Hypothalamus (tissue), 51 donors: ENCODE data around the gene TTC21A.
A peak's percentile ranks its signal among the peaks of the same experiment; 100 is the strongest.

Experiments
- DNase-seq, 51 donors: peaks; one replicate each; lab custom pipeline; 2025; lab: John Stamatoyannopoulos, UW

The TTC21A gene

DNA sequence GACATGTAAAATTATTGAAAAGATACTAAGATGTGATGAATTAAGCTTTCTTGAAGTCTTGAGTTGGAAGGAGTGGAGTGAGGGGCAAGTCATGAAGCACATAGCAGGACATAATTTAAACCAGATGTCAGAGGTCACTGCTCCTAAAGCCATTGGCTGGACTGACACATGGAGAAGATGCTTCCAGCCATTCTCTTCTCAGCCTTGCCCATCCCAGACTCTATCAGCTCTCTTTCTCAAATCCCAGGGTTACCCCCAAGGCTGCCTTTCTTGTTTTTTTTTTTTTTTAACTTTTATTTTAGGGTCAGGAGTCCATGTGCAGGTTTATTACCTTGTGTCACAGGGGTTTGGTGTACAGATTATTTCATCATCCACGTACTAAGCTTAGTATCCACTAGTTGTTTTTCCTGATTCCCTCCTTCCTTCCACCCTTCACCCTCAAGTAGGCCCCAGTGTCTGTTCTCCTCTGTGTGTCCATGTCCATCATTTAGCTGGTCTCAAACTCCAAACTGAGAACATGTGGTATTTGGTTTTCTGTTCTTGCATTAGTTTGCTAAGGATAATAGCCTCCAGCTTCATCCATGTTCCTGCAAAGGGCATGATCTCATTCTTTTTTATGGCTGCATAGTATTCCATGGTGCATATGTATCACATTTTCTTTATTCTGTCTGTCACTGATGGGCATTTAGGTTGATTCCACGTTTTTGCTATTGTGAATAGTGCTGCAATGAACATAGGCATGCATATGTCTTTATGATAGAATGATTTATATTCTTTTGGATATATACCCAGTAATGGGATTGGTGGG lies 66.0 kb downstream of the TTC21A start:
- DNase-seq = no peak

DNA sequence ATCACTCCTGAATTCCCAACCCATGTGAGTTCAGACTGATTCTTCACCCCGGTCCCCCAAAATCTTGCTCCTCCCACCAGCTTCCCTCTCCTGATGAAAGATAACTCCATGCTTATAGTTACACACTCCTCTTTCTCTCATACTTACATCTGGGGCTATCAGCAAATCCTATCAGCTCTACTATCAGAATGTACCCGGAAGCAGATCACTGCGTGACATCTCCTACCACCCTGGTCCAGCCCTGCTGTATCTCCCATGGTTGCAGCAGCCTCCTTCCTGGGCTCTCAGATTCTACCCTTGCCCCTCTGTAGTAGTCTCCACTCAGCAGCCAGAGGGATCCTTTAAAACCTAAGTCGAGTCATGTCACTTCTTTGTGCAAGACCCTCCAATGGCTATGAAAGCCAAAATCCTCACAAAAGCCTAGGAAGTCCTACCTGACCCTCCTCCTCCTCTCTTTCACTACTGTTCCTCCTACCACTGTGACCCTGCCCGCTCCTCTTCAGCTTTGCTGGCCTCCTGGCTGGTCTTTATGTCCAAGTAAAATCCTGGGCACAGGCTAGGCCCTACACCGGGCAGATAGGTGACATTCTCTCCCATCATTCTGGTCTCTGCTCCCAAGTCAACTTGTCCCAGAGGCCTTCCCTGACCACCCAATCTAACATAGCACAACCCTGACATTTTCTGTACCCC lies 68.7 kb downstream of the TTC21A start:
- DNase-seq = no peak

DNA sequence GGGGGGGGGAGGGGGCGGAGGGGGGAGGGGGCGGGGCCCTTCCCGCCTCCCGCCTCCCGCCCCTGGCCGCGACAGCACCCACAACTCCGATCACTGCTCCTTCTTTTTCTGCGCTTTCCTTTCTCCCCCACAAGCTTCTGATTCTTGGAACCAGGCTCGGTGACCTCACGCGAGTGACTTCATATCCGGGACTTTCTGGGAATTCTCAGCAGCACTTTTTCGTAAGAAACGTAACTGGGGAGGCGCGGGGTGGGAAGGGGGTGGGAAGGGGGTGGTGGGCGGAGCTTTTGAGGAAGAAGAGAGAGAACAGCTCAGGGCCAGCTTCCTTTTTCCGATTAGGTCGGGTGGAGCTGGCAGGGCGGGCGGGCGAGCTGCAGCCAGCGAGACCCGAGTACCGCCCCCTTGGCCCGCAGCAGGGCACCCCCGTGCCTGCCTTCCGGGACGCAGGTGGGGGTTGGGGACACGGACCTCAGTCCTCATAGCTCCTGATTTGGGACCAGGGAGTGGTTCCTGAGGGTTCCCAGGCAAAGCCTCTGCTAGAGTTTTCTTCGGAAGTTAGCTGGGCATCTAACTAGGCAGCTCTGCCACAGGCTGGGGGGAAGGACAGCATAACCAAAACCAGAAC lies 70.3 kb downstream of the TTC21A start:
- DNase-seq = peak in 50 of 51 donors; percentile 15 to 93 (median 70)

DNA sequence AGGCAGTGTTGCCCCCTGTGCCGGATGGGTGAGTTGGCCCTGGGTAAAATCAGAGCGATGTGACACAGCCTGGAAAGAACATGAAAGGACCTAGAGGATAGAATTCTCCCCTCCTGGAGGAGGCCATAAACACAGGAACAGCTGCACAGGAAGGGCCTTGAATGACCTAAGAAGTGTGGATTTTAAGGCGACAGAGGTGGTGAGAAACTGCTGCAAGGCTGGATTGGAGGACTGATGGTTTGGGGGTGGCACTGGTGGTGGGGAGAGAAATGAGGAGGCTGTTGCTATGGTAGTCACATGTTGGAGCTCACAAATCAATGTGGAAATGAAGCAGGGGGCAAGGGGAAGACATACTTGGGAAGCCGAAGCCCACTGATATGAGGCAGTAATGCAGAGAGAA lies 71.1 kb downstream of the TTC21A start:
- no peak for DNase-seq

DNA sequence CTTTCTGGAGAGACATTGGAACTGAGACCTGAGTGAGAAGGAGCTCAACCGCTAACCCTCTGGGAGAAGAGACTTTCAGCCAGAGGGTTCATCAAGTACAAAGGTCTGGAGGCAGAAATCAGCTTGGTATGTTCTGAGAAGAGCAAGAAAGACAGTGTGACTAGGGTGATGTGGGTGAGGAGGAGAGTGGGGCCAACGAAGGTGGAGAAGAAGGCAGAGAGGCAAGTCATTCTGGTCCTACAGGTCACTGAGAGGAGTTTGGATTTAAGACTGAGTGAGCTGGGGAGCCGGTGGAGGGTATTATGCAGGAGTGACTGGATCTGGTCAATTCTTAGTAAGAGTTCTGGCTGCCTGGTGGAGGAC lies 72.7 kb downstream of the TTC21A start:
- no peak for DNase-seq

DNA sequence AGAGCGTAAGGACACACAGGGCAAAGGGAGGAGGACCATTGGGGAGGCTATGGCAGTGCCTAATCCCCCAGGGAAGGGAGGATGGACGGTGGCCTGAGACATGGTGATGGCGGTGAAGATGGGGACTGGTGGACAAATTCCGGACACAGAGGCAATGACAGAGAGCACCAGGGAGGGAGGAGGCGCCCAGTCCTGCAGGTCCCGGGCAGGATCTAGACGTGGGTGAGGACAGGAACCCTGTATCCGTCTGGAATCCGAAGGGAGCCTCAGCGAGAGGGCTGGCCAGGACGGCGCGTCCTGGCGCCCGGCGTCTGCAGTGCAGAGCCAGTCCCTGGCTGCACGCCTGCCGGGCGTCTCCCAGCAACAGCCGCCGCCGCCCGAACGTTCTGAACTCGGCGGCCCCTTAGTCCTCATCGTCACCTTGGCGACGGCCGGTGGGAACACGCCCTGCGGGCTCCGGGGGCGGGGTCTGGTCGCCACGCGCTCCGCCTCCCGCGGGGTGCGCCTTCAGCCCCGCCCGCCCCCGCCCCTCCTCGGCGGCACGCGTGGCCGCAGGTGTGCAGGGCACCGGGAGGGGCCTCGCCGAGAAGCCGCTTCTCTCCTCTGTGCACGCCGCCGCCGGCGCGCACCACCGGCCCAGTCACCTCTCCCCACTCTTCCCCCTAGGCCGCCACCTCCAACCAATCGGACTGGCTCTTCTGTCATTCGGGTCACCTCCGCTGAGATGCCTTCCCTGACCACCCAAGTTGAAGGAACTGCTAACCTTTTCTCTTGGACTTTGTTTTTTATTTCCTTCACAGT lies 73.3 kb downstream of the TTC21A start:
- DNase-seq = peak in 43 of 51 donors; percentile 21 to 91 (median 73)

DNA sequence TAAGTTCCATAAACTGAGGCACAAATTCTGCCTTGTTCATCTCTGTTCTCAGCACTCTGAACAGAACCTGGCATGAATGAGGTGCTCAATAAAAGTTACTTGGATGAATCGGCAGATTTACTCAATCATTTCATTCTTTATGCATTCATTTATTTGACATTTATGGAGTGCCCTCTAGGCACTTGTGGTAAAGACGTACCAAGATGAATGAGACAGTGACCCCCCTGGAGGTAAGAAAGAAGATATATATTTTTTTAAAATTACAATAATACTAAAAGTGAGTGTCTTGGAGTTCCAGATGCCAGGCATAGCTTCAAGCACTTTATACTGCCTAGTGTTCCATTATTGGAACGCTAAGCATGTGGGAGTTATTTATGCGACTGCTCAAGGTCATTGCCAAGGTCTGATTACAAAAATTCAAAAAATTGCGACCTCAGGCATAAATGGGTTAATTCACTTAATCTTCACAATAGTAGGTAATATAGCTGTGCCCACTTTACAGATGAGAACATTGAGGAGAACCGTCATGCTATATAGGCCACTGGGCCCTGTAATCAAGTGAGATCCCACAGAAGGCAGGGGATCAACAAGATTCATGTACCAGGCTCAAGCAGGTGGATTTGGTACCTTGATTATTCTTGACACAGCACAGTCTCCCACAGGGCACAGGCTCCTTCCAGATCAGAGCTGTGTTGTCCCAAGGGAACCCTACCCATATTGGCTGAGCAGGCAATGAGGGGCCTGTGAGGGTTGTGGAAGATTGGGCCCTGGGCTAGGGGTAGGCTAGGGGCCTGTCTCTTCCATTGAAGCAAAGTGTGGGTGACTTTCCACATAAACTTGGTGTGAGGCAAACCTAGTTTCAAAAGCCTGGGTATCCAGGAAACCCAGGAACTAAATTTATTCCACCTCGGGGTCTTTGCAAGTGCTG lies 74.2 kb downstream of the TTC21A start:
- DNase-seq = no peak

DNA sequence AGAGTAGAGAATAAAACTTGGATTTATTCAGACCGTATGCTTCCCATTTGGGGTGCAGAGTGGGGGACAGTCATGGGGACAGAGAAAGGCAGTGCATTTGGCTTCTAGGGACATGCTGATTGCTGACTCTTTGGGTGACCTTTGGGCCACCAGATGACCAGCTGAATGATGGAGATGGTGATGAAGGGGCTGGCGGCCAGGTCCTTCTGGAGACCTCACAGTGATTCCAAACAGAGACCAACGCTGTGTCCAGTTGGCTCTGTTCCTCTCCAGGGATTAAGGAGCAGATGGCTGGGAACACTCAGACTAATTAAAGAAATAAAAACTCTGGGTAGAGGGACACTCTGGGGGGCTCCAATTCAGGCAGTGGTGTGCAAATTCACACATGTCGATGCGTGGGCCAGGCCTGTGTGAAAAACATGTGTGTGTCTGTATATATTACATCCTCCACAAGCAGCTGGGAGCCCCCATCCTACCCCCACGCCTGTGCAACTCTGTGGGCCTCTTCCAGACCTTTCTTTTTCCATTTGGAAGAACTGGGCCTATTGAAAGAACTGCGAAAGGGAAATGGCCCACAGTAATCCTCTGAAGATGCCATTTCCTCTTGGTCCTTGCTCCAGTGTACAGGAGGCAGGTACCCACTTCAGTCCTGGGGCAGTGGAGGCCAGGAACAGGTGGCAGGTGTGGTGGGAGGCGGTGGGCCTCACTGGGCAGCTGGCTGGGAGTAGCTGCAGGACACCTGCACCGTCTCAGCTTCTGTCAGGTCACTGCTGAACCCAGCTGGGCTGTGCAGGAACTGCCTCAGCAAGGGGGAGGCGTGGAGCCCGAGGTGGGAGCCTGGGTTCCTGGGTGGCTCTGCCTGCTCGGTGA lies 76.0 kb downstream of the TTC21A start:
- peak in 3 of 51 donors; percentile 12 to 26 (median 20) for DNase-seq

DNA sequence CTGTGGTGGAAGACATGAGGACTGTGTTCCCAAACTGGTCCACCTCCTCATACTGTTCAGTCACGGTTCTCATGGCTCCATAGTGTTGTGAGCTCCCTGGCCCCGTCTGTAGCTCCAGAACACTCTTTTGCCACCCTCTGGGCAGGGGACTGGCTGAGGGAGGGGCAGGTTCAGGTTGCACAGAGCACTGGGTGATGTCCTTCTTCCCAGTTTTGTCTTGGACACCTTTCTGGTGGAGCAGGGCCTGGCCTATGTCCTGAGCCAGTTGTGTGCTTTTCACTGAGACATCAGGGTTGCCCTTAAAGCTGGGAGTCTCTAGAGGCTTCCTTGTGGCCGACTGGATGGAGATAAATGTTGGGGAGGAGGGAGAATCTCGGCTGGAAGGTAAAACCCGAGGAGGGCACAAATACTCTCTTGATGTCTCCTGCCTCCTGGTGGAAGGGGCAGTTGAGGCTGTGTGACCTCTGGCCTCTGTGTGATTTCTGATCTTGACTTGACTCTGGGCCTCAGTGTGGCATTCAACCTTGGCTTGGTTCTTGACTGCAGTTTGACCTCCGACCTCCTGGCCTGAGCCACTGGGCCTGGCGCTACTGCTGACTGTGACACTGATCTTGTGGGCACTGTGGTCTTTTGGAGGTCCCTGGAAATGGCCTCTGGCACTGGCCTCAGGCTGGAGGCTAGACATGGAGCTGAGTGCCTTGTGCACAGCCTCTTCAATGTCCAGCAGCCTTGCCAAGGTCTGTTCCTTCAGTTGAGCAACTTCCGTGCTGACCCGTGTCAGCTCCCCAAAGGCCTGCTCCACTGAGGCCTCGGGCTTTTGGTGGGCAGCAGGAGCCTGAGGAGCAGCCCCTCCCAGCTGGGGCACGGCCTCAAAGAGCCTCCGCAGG lies 76.8 kb downstream of the TTC21A start:
- DNase-seq = no peak

DNA sequence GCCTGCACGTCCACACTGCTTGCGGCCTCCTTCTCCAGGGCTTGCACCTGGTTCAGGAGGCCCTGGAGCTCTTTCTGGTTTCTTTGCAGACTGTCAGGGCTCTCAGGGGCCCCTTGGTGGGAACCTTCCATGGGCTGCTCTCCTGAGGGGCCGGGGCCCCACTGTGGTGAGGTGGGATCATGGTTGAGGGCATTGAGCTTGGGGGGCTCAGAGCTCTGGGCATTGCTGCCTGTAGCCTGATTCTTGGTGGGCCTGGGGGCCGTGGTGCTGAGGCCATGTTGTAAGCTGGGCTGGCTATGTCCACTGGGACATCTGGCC lies 77.4 kb downstream of the TTC21A start:
- no peak for DNase-seq

DNA sequence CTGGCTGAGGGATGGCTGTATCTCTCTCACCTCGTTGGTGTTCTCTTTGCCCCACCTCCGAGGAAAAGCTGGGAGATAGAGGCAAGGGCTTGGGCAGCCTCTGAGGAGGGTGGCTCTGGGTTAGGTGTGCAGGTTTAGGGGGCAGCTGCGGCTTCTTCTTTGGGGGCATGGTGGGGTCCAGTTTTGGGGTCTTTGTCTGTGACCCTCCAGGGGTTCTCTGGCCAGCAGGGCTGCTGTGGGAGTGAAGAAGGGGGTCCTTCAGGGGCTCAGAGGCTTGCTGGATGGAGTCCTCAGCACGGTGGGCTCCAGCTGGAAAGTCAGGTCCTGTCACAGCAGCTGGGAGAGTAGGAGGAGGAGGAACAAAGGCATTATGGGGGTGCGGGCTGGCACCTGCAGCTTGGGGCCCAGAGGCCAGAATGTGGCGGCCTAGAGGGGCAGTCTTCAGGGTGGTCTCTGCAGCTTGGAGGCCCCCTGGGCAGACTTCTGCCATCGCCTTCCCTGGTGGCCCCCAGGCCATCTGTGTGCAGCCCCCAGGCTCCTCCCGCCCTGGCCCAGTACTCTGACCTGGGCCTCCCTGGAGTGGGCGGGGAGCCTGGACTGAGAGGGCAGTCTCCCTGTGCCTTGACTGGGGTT lies 78.0 kb downstream of the TTC21A start:
- no peak for DNase-seq

DNA sequence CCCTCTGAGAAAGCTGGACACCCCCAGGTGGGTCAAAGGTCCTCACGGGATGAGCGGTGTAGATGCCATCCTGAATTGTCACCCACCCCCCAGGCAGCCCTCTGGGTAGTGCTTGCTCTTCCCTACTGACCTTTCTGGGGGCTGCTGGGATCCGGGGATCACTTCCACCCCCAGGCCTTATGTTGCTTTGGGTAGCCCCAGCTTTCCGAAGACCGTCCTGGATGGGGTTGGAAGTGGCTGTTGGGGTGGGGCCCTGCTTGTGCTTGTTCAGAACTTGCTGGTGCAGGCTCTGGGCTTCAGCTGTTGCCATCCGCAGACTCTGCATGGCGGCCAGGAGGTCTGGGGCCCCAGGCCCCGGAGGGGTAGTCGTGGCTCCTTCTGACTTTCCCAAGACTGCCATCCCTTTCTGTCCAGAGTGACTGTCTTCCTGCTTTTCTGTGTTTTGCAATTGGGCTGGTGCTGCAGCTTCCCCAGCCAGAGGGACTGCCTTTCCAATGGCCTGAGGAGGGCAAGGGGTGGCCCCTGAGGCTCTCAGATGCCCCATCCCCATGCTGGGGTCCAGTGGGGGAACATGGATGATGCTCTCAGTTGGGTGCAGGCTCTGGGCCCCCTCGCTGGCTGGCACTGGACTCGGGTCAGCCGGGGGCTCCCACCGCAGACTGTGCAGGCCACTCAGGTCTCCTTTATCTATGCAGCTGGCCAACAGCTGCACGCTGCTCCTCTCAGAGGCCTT lies 78.6 kb downstream of the TTC21A start:
- DNase-seq = no peak

DNA sequence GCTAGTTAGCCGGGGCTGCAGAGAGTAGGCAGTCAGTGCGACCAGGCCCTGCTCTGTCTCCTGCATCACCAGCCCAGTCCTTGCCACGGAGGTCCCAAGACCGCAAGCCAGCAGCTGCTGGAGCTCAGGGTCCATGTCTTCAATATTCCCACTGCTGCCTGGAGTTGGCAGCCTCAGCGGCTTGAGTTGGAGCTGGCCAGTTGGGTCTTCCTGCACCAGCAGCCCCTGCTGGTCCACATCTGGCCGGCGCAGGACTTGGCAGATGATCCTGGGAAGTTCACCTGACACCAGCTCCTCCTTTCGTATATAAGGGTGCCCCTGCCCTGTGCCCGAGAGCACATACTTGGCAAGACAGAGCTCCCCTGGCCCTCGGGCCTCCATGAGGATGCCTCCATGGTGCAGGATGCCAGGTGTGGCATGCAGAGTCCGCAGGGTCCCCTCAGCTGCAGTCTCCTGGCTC lies 79.2 kb downstream of the TTC21A start:
- no peak for DNase-seq

DNA sequence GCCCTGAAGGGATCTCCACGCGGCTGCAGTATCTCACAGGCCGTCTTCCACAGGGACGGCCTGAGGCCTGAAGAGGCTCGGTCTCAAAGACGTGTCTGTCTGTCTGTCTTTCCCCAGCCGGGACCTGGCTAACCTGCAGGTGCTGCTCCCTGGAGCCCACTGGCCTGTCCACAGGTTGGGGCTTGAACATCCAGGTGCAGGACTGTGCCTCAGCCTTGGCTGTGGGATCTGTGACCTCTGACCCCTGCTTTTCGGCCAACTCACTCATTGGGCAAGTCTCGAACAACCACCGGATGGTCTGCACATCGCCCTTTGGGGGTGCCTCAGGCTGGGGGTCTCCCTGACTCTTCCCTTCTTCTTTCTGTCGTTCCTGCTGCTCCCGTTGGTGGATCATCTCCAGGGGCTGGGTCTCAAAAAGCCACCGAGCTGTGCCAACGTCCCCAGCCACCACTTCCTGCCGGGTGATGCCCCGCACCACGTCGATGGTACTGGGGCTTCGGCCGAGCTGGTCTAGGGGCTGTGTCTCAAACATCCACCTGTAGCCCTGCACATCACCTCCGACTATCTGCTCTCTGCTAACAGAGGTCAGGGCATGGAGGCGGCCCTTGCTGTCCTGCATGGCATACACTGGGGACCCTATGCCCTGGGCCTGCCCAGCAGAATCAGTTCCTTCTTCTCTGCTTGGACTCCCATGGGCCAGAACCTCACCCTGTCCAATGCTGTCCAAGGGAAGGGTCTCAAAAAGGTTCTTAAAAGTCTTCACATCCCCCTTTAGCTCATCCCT lies 80.1 kb downstream of the TTC21A start:
- DNase-seq = no peak
